Measurements from ENCODE around the gene CACNA1B.

GRCh38 chr9:137838576-137838975, 39.0 kb upstream of the CACNA1B start:
- no peak for TF ChIP-seq CEBPB (IDR thresholded peaks at IDR 0.05)
- TF ChIP-seq CTCF (IDR thresholded peaks at IDR 0.05) = no peak
- no peak for TF ChIP-seq HEYL (CRISPR knock-in tag; IDR thresholded peaks at IDR 0.05)
- TF ChIP-seq PBX3 (IDR thresholded peaks at IDR 0.05) = no peak
- no peak for TF ChIP-seq ZC3H11A (IDR thresholded peaks at IDR 0.05)
- TF ChIP-seq EP300 (IDR thresholded peaks at IDR 0.05) = no peak
- no peak for TF ChIP-seq NFE2L2 (conservative IDR thresholded peaks at IDR 0.05; ENCODE audit: low read length)
- no peak for TF ChIP-seq POLR2A (IDR thresholded peaks at IDR 0.05; ENCODE audit: low read length)
- TF ChIP-seq JUN (IDR thresholded peaks at IDR 0.05) = no peak
- no peak for TF ChIP-seq RFX5 (IDR thresholded peaks at IDR 0.05)
- TF ChIP-seq JUNB (IDR thresholded peaks at IDR 0.05) = no peak
- no peak for TF ChIP-seq RCOR1 (IDR thresholded peaks at IDR 0.05; ENCODE audit: low read depth, low read length)
- TF ChIP-seq, protein P1, sequence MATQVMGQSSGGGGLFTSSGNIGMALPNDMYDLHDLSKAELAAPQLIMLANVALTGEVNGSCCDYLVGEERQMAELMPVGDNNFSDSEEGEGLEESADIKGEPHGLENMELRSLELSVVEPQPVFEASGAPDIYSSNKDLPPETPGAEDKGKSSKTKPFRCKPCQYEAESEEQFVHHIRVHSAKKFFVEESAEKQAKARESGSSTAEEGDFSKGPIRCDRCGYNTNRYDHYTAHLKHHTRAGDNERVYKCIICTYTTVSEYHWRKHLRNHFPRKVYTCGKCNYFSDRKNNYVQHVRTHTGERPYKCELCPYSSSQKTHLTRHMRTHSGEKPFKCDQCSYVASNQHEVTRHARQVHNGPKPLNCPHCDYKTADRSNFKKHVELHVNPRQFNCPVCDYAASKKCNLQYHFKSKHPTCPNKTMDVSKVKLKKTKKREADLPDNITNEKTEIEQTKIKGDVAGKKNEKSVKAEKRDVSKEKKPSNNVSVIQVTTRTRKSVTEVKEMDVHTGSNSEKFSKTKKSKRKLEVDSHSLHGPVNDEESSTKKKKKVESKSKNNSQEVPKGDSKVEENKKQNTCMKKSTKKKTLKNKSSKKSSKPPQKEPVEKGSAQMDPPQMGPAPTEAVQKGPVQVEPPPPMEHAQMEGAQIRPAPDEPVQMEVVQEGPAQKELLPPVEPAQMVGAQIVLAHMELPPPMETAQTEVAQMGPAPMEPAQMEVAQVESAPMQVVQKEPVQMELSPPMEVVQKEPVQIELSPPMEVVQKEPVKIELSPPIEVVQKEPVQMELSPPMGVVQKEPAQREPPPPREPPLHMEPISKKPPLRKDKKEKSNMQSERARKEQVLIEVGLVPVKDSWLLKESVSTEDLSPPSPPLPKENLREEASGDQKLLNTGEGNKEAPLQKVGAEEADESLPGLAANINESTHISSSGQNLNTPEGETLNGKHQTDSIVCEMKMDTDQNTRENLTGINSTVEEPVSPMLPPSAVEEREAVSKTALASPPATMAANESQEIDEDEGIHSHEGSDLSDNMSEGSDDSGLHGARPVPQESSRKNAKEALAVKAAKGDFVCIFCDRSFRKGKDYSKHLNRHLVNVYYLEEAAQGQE (IDR thresholded peaks at IDR 0.05) = no peak
- TF ChIP-seq HDAC2 (IDR thresholded peaks at IDR 0.05) = no peak
